GM18517 (cell line): ENCODE data around the gene GALM.
"Not testable (repeated sequence)": the region's sequence is repeated elsewhere in the genome, so short reads cannot be mapped to it uniquely, and the experiment has no call there.

ENCODE experiments used
- ATAC-seq: cut with Tn5 transposase; IDR thresholded peaks from one replicate; pipeline ENCODE4 v1.9.1; 2021; ENCODE audit warnings: mild to moderate bottlenecking, moderate library complexity; ENCODE audit not compliant: unreplicated experiment

Gene GALM

GRCh38 chr2:38708900-38709566 is 43.1 kb downstream of the GALM start:
- no peak for ATAC-seq

- peak; percentile 88 for ATAC-seq
Measured at GRCh38 chr2:38709567-38710194, 43.8 kb downstream of the GALM start.

GRCh38 chr2:38711558-38711957 is 45.6 kb downstream of the GALM start:
- ATAC-seq: no peak

DNA sequence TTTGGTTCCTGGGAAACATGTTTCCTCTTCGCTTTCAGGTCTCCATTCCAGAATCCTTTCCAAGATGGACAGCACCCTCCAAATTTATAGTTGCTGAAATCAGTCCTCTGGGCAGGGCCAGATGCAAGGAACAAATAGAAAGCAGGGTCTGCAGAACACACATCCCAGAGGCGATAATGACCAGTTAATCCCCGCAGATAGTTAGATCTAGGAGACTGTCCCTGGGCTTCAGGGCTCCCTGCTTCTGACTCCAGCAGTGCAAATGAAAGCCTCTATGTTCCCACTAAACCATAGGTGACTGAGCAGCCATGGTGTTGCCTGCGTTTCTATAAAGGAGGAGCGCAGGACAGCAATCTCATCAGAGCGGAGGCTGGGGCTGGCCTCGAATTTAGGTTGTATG is 46.5 kb downstream of the GALM start:
- ATAC-seq: no peak

GRCh38 chr2:38712871-38713270 is 47.0 kb downstream of the GALM start:
- ATAC-seq: no peak

DNA sequence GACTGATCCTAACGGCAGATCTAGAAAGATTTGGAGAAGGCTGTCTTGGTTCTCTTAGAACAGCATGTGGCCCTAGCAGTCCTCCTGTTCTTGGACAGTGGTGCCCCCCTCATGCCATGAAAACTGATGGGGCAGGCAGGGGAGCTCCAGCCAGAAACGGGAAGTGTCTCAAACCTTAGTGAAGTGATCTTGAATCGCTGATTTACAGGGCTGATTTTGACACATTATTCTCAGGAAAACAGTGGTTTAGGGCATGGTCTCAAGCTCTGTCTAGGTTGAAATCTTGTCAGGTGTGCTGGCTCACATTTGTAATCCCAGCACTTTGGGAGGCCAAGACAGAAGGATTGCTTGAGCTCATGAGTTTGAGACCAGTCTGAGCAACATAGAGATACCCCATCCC is 47.4 kb downstream of the GALM start:
- ATAC-seq: no peak

- ATAC-seq: not testable (repeated sequence)
Measured at GRCh38 chr2:38714941-38715340, 49.0 kb downstream of the GALM start.

GRCh38 chr2:38716185-38716584 is 50.3 kb downstream of the GALM start:
- ATAC-seq: no peak

DNA sequence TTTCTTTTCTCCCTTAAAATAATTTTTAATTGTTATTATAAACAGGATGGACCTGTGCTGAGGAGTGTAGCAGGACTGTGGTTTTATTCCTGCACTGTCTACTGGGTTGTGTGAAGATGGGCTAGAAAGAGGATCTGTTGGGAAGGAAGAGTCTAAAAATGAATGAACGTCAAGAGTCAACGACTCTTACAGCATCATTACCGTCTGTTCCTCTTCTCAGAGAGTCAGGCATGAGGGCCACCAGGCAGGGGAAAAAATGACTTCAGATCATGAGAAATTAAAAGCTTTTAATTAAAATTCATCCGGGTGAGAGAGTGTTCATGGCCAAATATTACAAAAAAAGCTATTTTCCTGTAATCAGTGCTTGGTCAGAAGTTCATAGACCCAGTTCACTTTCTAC is 52.7 kb downstream of the GALM start:
- ATAC-seq: no peak

DNA sequence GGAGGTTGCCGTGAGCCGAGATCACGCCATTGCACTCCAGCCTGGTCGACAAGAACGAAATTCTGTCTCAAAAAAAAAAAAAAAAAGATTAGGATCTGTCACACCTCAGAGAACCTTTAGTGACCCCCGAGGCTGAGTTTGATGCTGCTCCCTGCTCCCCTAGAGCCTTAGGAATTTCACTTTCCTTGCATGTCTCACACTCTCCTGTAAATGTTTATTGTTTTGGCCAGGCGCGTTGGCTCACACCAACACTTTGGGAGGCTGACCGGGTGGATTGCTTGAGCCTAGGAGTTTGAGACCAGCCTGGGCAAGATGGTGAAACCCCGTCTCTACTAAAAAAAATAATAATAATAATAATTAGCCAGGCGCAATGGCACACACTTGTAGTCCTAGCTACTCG is 53.8 kb downstream of the GALM start:
- no peak for ATAC-seq

- ATAC-seq: no peak
Measured at GRCh38 chr2:38720613-38721241, 54.8 kb downstream of the GALM start.

DNA sequence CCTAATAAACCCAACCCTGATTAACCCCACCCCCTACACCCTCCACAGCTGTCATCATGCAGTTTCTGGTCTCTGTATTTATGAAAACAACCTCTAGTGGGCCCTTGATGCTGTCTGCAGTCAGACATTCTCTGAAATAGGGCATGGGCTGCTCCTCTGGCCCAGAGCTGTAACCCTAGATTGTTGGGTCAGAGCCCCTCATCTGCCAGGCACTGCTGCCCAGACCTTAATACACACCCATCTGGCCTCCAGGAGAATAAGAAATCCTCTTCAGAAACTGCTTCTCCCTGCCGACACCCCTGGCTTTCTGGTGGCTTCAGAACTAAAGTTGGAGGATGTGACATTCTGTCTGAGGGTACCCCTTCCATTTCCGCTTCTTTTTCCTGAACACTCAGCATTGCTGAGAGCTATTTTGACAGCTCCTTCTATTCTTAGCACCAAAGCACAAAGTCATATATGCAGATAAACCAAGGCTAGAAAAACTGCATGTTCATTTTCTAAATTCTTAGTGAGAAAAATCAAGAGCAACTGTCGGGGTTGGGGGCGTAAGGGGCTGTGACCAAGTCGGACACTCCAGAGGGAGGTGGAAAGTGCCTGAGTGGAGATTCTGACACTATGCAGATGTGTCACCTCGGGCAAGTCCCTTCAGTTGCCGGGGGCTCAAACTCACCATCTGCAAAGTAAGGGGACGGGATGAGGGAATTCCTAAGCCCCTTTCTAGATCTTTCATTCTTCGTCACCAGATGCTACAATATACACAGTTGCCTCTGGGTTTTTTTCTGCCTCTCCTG is 56.6 kb downstream of the GALM start:
- peak; percentile 41 for ATAC-seq

DNA sequence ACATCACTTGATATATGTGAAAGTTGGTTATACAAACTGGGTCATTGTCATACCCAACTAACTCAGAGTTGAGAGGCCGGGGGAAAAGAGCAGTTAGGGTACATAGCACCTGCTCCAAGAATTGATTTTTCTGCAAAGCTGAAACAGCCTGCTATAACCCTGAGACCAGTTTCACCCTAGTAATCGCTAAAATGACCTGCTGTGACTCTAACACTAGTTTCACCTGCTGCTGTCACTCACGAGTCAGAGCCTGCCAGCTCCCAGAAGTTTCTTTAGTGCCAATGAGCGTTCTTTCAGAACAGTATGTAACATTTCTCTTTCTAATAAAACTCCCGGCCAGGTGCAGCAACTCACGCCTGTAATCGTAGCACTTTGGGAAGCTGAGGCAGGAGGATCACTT is 57.3 kb downstream of the GALM start:
- ATAC-seq: peak; percentile 74

GRCh38 chr2:38727661-38728060 is 61.7 kb downstream of the GALM start:
- no peak for ATAC-seq

- no peak for ATAC-seq
Measured at GRCh38 chr2:38728694-38729093, 62.8 kb downstream of the GALM start.

DNA sequence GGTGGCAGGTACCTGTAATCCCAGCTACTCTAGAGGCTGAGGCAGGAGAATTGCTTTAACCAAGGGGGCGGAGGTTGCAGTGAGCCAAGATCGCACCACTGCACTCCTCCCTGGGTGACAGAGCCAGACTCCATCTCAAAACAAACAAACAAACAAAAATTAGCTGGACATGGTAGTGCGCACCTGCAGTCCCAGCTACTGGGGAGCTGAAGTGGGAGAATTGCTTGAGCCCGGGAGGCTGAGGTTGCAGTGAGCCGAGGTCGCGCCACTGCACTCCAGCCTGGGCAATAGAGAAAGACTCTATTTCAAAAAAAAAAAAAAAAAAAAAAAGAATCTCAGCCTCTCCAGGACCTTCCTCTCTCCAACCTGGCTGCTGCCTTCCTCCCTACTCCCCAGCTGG is 65.2 kb downstream of the GALM start:
- ATAC-seq: no peak

DNA sequence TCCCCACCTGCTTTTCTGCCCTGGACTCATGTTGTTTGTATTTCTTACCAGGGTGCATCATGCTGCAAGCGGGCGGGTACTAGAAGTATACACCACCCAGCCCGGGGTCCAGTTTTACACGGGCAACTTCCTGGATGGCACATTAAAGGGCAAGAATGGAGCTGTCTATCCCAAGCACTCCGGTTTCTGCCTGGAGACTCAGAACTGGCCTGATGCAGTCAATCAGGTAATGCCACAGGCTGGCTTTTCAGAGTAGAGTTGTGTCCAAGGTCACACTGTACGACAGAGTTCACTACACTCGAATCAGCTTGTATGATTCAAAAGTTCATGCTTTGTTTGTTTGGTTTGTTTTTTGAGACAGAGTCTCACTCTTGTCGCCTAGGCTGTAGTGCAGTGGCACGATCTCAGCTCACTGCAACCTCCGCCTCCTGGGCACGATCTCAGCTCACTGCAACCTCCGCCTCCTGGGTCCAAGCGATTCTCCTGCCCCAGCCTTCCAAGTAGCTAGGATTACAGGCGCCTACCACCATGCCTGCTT is 65.8 kb downstream of the GALM start:
- ATAC-seq: no peak

GRCh38 chr2:38733300-38733971 is 67.5 kb downstream of the GALM start:
- ATAC-seq: no peak

DNA sequence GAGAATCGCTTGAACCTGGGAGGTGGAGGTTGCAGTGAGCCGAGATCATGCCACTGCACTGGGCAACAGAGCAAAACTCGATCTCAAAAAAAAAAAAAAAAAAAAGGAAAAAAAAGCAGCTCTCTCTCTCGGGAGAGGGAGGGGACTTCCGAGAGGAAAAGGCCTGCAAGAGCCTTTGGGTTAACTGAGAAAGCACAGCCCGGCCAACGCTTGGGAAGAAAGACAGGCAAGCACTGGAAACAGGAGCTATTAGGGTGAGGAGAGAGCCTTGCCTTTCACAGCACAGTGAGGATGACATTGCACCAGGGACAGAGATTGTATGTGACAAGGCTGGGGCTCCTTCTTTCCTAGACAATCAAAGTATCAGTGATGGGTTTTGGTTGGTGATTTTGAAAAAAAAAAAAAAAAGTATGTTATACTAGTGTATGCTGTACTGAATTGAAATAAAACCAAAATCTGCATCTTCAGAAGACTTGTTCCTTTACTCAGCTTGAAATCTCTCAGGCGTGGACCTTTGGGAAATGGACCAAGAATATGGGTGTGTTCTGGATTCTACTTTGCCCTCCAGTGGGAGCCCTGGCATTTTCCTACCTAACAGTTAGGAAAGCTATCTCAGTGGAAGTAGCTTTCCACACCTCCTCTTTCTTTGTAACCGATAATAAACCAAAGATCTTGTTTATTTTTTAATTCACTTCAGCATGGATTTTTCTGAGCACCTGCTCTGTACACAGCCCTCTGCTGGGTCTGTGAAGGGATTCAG is 68.6 kb downstream of the GALM start:
- no peak for ATAC-seq

- ATAC-seq: no peak
Measured at GRCh38 chr2:38735999-38736320, 70.0 kb downstream of the GALM start.
